ENCODE results near the gene TBC1D19.

DNA sequence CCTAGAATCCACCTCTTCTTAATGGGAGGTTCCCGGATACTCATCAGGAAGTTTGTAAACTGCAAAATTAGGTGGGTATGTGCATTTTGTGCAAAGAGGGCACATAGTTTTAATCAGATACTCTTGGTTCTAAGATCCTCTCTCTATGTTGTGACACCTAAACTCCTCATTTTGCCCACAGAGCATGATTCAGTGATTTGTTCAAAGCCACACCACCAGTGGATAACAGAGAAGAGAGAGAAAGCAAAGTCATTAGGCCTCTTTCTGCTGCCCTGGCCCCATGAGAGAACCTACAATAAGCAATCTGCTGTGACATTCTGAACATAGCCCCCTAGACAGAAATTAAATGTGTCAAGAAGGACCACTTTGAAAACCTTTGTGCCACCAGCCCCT, 204.5 kb downstream of the TBC1D19 start:
- TF ChIP-seq POLR2AphosphoS5 (IDR thresholded peaks at IDR 0.05), result no peak
- TF ChIP-seq, protein P1, sequence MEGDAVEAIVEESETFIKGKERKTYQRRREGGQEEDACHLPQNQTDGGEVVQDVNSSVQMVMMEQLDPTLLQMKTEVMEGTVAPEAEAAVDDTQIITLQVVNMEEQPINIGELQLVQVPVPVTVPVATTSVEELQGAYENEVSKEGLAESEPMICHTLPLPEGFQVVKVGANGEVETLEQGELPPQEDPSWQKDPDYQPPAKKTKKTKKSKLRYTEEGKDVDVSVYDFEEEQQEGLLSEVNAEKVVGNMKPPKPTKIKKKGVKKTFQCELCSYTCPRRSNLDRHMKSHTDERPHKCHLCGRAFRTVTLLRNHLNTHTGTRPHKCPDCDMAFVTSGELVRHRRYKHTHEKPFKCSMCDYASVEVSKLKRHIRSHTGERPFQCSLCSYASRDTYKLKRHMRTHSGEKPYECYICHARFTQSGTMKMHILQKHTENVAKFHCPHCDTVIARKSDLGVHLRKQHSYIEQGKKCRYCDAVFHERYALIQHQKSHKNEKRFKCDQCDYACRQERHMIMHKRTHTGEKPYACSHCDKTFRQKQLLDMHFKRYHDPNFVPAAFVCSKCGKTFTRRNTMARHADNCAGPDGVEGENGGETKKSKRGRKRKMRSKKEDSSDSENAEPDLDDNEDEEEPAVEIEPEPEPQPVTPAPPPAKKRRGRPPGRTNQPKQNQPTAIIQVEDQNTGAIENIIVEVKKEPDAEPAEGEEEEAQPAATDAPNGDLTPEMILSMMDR (IDR thresholded peaks at IDR 0.05), result no peak
- no peak for TF ChIP-seq POLR2A (IDR thresholded peaks at IDR 0.05)
